ENCODE measurements around the gene COX19.

- no peak for TF ChIP-seq CTCF (IDR thresholded peaks at IDR 0.05; ENCODE audit: low read length)
- TF ChIP-seq EZH2 (optimal IDR thresholded peaks at IDR 0.05; ENCODE audit: low read depth, low read length) = no peak
- TF ChIP-seq EZH2phosphoT487 (IDR thresholded peaks at IDR 0.05; ENCODE audit: low read length) = no peak
These were observed 40.0 kb downstream of the COX19 start for GRCh38 chr7:935164-935873.
